GM21423 (cell line): ENCODE measurements around the gene ZNF239.
A peak's percentile ranks its signal among the peaks of the same experiment; 100 is the strongest.
"Not testable (repeated sequence)": the region's sequence is repeated elsewhere in the genome, so short reads cannot be mapped to it uniquely, and the experiment has no call there.

Experiments
- ATAC-seq: cut with Tn5 transposase; IDR thresholded peaks from one replicate; pipeline ENCODE4 v1.9.1; 2021; ENCODE audit warnings: mild to moderate bottlenecking, moderate library complexity; ENCODE audit not compliant: unreplicated experiment

Gene ZNF239

GRCh38 chr10:43574001-43574892, at the start of gene ZNF239:
Gene ZNF239, minus strand, starts transcription at chr10:43574616. Its CDS starts 16,537 bp downstream, at chr10:43558079.
- ATAC-seq: peak; percentile 98

GRCh38 chr10:43623351-43623750, 48.9 kb upstream of the ZNF239 start:
- ATAC-seq: no peak

- ATAC-seq: no peak
Observed at GRCh38 chr10:43622038-43622437, 47.6 kb upstream of the ZNF239 start.

GRCh38 chr10:43619368-43619767, 45.0 kb upstream of the ZNF239 start:
- ATAC-seq: no peak

GRCh38 chr10:43616697-43617370, 42.4 kb upstream of the ZNF239 start:
- no peak for ATAC-seq

- ATAC-seq: no peak
Observed at GRCh38 chr10:43610636-43611035, 36.2 kb upstream of the ZNF239 start.

- ATAC-seq: no peak
Observed at GRCh38 chr10:43607199-43607573, 32.8 kb upstream of the ZNF239 start.

- ATAC-seq: peak; percentile 99
Observed at GRCh38 chr10:43606323-43607198, 32.1 kb upstream of the ZNF239 start, which contains the start of gene ZNF485. Gene ZNF485, plus strand, starts transcription at chr10:43606438. Its CDS starts 613 bp downstream, at chr10:43607051.

- ATAC-seq: no peak
Observed at GRCh38 chr10:43605850-43606322, 31.5 kb upstream of the ZNF239 start.

GRCh38 chr10:43601576-43601975, 27.2 kb upstream of the ZNF239 start:
- ATAC-seq: not testable (repeated sequence)

GRCh38 chr10:43599333-43599732, 24.9 kb upstream of the ZNF239 start:
- no peak for ATAC-seq

GRCh38 chr10:43598446-43598845, 24.0 kb upstream of the ZNF239 start:
- ATAC-seq: no peak

- no peak for ATAC-seq
Observed at GRCh38 chr10:43596546-43596945, 22.1 kb upstream of the ZNF239 start.

GRCh38 chr10:43595739-43596298, 21.4 kb upstream of the ZNF239 start:
- peak; percentile 62 for ATAC-seq

- ATAC-seq: peak; percentile 90
Observed at GRCh38 chr10:43594944-43595589, 20.7 kb upstream of the ZNF239 start.

- ATAC-seq: no peak
Observed at GRCh38 chr10:43591303-43591904, 17.0 kb upstream of the ZNF239 start.

- ATAC-seq: not testable (repeated sequence)
Observed at GRCh38 chr10:43586730-43587115, 12.3 kb upstream of the ZNF239 start.

GRCh38 chr10:43585981-43586729, 11.7 kb upstream of the ZNF239 start:
- no peak for ATAC-seq

GRCh38 chr10:43585046-43585445, 10.6 kb upstream of the ZNF239 start:
- no peak for ATAC-seq
